Omental fat pad (tissue), 4 donors: ENCODE measurements around the gene CRYBG2. TPM values are rescaled to one million over a fixed set of nuclear protein-coding genes. Genes with fewer than 3 reads are reported as not detected.

Experiments
- ATAC-seq: fragments of 150-250 bp; one replicate; pipeline ENCODE4 v1.9.1; 2016; ENCODE audit warnings: mild to moderate bottlenecking, moderate library complexity; ENCODE audit not compliant: low FRiP score
- DNase-seq: peaks from one replicate; pipeline ENCODE4 v3.0.0-alpha.2; 2019; ENCODE audit warnings: low spot score
- total RNA-seq, 4 donors: library from RNA; depleted of rRNA; stranded (reverse); fragments of >200 nt; gene quantifications; one replicate each; pipeline ENCODE4 v1.1.0, GENCODE V29; 2016
- TF ChIP-seq, protein P1 (sequence below), 3 donors: fragments of 450-650 bp; IDR thresholded peaks; one replicate each; pipeline ENCODE4 v1.5.1; 2016 to 2017; ENCODE audit warnings: antibody characterized with exemption in 3 of 3, mild to moderate bottlenecking in 3 of 3, moderate library complexity in 2 of 3

Gene CRYBG2
- total RNA-seq, 4 donors from 2014 or later: not detected

GRCh38 chr1:26274801-26275425 lies 79.0 kb downstream of the CRYBG2 start:
- DNase-seq (no peak), ATAC-seq (no peak)
- TF ChIP-seq, protein P1, sequence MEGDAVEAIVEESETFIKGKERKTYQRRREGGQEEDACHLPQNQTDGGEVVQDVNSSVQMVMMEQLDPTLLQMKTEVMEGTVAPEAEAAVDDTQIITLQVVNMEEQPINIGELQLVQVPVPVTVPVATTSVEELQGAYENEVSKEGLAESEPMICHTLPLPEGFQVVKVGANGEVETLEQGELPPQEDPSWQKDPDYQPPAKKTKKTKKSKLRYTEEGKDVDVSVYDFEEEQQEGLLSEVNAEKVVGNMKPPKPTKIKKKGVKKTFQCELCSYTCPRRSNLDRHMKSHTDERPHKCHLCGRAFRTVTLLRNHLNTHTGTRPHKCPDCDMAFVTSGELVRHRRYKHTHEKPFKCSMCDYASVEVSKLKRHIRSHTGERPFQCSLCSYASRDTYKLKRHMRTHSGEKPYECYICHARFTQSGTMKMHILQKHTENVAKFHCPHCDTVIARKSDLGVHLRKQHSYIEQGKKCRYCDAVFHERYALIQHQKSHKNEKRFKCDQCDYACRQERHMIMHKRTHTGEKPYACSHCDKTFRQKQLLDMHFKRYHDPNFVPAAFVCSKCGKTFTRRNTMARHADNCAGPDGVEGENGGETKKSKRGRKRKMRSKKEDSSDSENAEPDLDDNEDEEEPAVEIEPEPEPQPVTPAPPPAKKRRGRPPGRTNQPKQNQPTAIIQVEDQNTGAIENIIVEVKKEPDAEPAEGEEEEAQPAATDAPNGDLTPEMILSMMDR (IDR thresholded peaks at IDR 0.05): no peak

Other genes with a start within 250 kb of the CRYBG2 start
- 1 to 10 TPM; 3.2 to 7.6 (median 4.6) TPM for gene PDIK1L, start 242.3 kb downstream of the CRYBG2 start, total RNA-seq
- gene FAM110D, start 195.1 kb downstream of the CRYBG2 start, total RNA-seq: 10 to 100 TPM in 2 of 4 donors, 1 to 10 TPM in 2; 4.6 to 20.5 (median 13.2) TPM
- not detected for gene C1orf232, start 185.2 kb downstream of the CRYBG2 start, total RNA-seq
- 10 to 100 TPM; 18.4 to 64.1 (median 42.5) TPM for gene ZNF593, start 184.2 kb downstream of the CRYBG2 start, total RNA-seq
- gene ZNF593OS, start 182.3 kb downstream of the CRYBG2 start, total RNA-seq: not detected
- 1 to 10 TPM in 2 of 4 donors, under 1 TPM in 2; 0.75 to 6.0 (median 1.3) TPM for gene CNKSR1, start 176.6 kb downstream of the CRYBG2 start, total RNA-seq
- gene CATSPER4, start 163.5 kb downstream of the CRYBG2 start, total RNA-seq: not detected
- gene CEP85, start 119.9 kb downstream of the CRYBG2 start, total RNA-seq: 1 to 10 TPM; 4.3 to 6.1 (median 5.3) TPM
- gene SH3BGRL3, start 74.0 kb downstream of the CRYBG2 start, total RNA-seq: 100 to 1,000 TPM in 1 of 4 donors, 10 to 100 TPM in 3; 42.4 to 124 (median 82.4) TPM
- gene UBXN11, start 47.5 kb downstream of the CRYBG2 start, total RNA-seq: 10 to 100 TPM; 12.2 to 23.8 (median 17.7) TPM
- gene CD52, start 36.2 kb downstream of the CRYBG2 start, total RNA-seq: 100 to 1,000 TPM in 1 of 4 donors, 10 to 100 TPM in 1, 1 to 10 TPM in 1, not detected in 1; 4.3 to 227 (median 13.2) TPM
- gene ZNF683, start 18.6 kb upstream of the CRYBG2 start, total RNA-seq: not detected
- gene LIN28A, start 56.7 kb upstream of the CRYBG2 start, total RNA-seq: not detected
- 100 to 1,000 TPM in 1 of 4 donors, 10 to 100 TPM in 3; 44.9 to 117 (median 82.8) TPM for gene DHDDS, start 78.2 kb upstream of the CRYBG2 start, total RNA-seq
- gene HMGN2, start 118.3 kb upstream of the CRYBG2 start, total RNA-seq: 100 to 1,000 TPM; 108 to 161 (median 121) TPM
- gene RPS6KA1, start 175.6 kb upstream of the CRYBG2 start, total RNA-seq: 10 to 100 TPM; 11.4 to 46.1 (median 28.1) TPM